GM15510 (cell line): Measurements from ENCODE around the gene ARL6IP5.

Experiments used
- POLR2A ChIP-seq: IDR thresholded peaks from 3 replicates; pipeline ENCODE4 v1.6.1; 2011; ENCODE audit warnings: borderline replicate concordance; ENCODE audit not compliant: insufficient read length; ENCODE audit errors: extremely low read depth

Gene ARL6IP5

DNA sequence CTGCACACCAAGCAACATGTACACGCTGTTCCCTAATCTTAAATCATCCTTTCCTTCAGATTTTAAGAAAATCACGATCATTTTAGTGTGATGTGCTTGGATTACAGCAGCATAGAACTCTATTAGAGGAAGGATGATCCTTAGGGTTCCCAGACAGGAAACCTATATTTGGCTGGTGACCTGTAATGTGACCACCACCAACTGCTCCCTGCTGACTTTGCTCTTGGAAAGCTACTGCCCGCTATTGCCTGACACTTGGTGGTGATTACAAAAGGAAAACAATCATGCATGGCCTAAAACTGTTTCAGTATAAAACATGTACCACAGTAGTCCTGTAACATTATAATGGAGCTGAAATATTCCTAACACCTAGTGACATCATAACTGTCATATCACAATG, 64.8 kb downstream of the ARL6IP5 start:
- TF ChIP-seq POLR2A, result no peak
